Large intestine (tissue), 3 donors: ENCODE results near the gene RBP3. TPM values are rescaled to one million over a fixed set of nuclear protein-coding genes. Genes with fewer than 3 reads are reported as not detected.

ENCODE experiments used
- DNase-seq, 2 donors: peaks; one replicate each; pipeline versions ENCODE4 v3.0.0 to v3.0.0-alpha.2; 2013
- H3K27ac ChIP-seq: one replicate; pipeline ENCODE4 v1.5.1; 2013; ENCODE audit warnings: low read length
- H3K27me3 ChIP-seq: 2 replicates; pipeline ENCODE4 v1.6.1; 2013; ENCODE audit warnings: low read length; ENCODE audit not compliant: control insufficient read depth, insufficient read depth
- H3K36me3 ChIP-seq: 2 replicates; pipeline ENCODE4 v1.6.1; 2013; ENCODE audit warnings: low read length; ENCODE audit not compliant: control insufficient read depth, insufficient read depth
- H3K4me1 ChIP-seq: one replicate; pipeline ENCODE4 v1.6.1; 2013; ENCODE audit warnings: low read length; ENCODE audit not compliant: control insufficient read depth, insufficient read depth
- H3K4me3 ChIP-seq: one replicate; pipeline ENCODE4 v1.5.1; 2013; ENCODE audit warnings: low read length
- H3K9me3 ChIP-seq: one replicate; pipeline ENCODE4 v1.6.1; 2013; ENCODE audit warnings: mild to moderate bottlenecking, low read depth, low read length, moderate library complexity; ENCODE audit not compliant: control insufficient read depth
- WGBS: methylation state at CpG from one replicate; pipeline ENCODE4 v1.1.5; 2013; ENCODE audit warnings: low lambda C conversion rate; ENCODE audit not compliant: insufficient coverage; 5-methylcytosine and 5-hydroxymethylcytosine counted together
- polyA plus RNA-seq: library from polyadenylated mRNA; unstranded; fragments of 120-200 nt; gene quantifications from one replicate; pipeline ENCODE4 v1.2.1, GENCODE V29; 2013

Gene RBP3
- polyA plus RNA-seq, 1 donor, result 0.06 TPM

- no peak overlapping the region for H3K27ac ChIP-seq
- no peaks in the 10 kb centered on the region for H3K36me3 ChIP-seq
- H3K9me3 ChIP-seq, result no peaks in the 10 kb centered on the region
- no peak overlapping the region for H3K4me3 ChIP-seq
- no peaks in the 10 kb centered on the region for H3K27me3 ChIP-seq
- peaks cover 21% of the 10 kb centered on the region for H3K4me1 ChIP-seq
- no CpG with 5 or more reads among the region's 5 CpGs for WGBS
- no peak for DNase-seq
Measured at GRCh38 chr10:47366181-47366631, 18.0 kb downstream of the RBP3 start.

GRCh38 chr10:47366731-47367460 is 18.7 kb downstream of the RBP3 start:
- no peaks in the 10 kb centered on the region for H3K9me3 ChIP-seq
- H3K4me3 ChIP-seq, result no peak overlapping the region
- H3K27me3 ChIP-seq, result no peaks in the 10 kb centered on the region
- H3K27ac ChIP-seq, result no peak overlapping the region
- H3K4me1 ChIP-seq, result peaks cover 17% of the 10 kb centered on the region
- no peaks in the 10 kb centered on the region for H3K36me3 ChIP-seq
- no CpG with 5 or more reads among the region's 8 CpGs for WGBS
- no peak for DNase-seq

GRCh38 chr10:47367646-47368045 is 19.5 kb downstream of the RBP3 start:
- no CpG with 5 or more reads among the region's 11 CpGs for WGBS
- H3K27me3 ChIP-seq, result no peaks in the 10 kb centered on the region
- peaks cover 17% of the 10 kb centered on the region for H3K4me1 ChIP-seq
- H3K9me3 ChIP-seq, result no peaks in the 10 kb centered on the region
- H3K27ac ChIP-seq, result no peak overlapping the region
- H3K4me3 ChIP-seq, result no peak overlapping the region
- H3K36me3 ChIP-seq, result no peaks in the 10 kb centered on the region
- DNase-seq, result no peak

GRCh38 chr10:47368431-47369180 is 20.4 kb downstream of the RBP3 start:
- DNase-seq, result no peak
- Histone ChIP-seq H3K4me3 (no peak overlapping the region), H3K9me3 (no peaks in the 10 kb centered on the region), H3K36me3 (no peaks in the 10 kb centered on the region), H3K4me1 (peaks cover 13% of the 10 kb centered on the region), H3K27ac (no peak overlapping the region), H3K27me3 (no peaks in the 10 kb centered on the region)
- no CpG with 5 or more reads among the region's 24 CpGs for WGBS

GRCh38 chr10:47369251-47369894 is 21.2 kb downstream of the RBP3 start:
- no peaks in the 10 kb centered on the region for H3K9me3 ChIP-seq
- H3K4me3 ChIP-seq, result no peak overlapping the region
- H3K36me3 ChIP-seq, result no peaks in the 10 kb centered on the region
- no peak for DNase-seq
- no peaks in the 10 kb centered on the region for H3K27me3 ChIP-seq
- peaks cover 8% of the 10 kb centered on the region for H3K4me1 ChIP-seq
- H3K27ac ChIP-seq, result no peak overlapping the region
- WGBS, result 70% methylated on average over 2 of the region's 9 CpGs

GRCh38 chr10:47370015-47370767 is 22.0 kb downstream of the RBP3 start:
- DNase-seq, result no peak
- Histone ChIP-seq H3K9me3 (no peaks in the 10 kb centered on the region), H3K4me1 (no peaks in the 10 kb centered on the region), H3K36me3 (no peaks in the 10 kb centered on the region), H3K27ac (no peak overlapping the region), H3K27me3 (no peaks in the 10 kb centered on the region), H3K4me3 (no peak overlapping the region)
- 100% methylated on average over 1 of the region's 11 CpGs for WGBS

- WGBS, result no CpG with 5 or more reads among the region's 7 CpGs
- H3K4me1 ChIP-seq, result no peaks in the 10 kb centered on the region
- DNase-seq, result no peak
- no peak overlapping the region for H3K27ac ChIP-seq
- no peaks in the 10 kb centered on the region for H3K36me3 ChIP-seq
- no peaks in the 10 kb centered on the region for H3K9me3 ChIP-seq
- no peak overlapping the region for H3K4me3 ChIP-seq
- no peaks in the 10 kb centered on the region for H3K27me3 ChIP-seq
Measured at GRCh38 chr10:47370878-47371277, 22.7 kb downstream of the RBP3 start.

GRCh38 chr10:47371629-47372485 is 23.7 kb downstream of the RBP3 start:
- WGBS, result no CpG with 5 or more reads among the region's 7 CpGs
- Histone ChIP-seq H3K27ac (no peak overlapping the region), H3K9me3 (no peaks in the 10 kb centered on the region), H3K27me3 (no peaks in the 10 kb centered on the region), H3K4me3 (no peak overlapping the region), H3K4me1 (peaks cover 2% of the 10 kb centered on the region), H3K36me3 (no peaks in the 10 kb centered on the region)
- no peak for DNase-seq

GRCh38 chr10:47372726-47373125 is 24.6 kb downstream of the RBP3 start:
- no peaks in the 10 kb centered on the region for H3K27me3 ChIP-seq
- H3K27ac ChIP-seq, result no peak overlapping the region
- WGBS, result no CpG with 5 or more reads among the region's 6 CpGs
- peaks cover 6% of the 10 kb centered on the region for H3K4me1 ChIP-seq
- no peak overlapping the region for H3K4me3 ChIP-seq
- H3K36me3 ChIP-seq, result no peaks in the 10 kb centered on the region
- DNase-seq, result no peak
- no peaks in the 10 kb centered on the region for H3K9me3 ChIP-seq
